Measurements from ENCODE around the gene ASTN2.

- TF ChIP-seq EP300 (conservative IDR thresholded peaks at IDR 0.05; ENCODE audit: poor library complexity, severe bottlenecking) (no peak), SMC3 (conservative IDR thresholded peaks at IDR 0.05; ENCODE audit: poor library complexity) (no peak), POLR2AphosphoS5 (IDR thresholded peaks at IDR 0.05) (no peak), CTCF (IDR thresholded peaks at IDR 0.05; ENCODE audit: poor library complexity, severe bottlenecking) (no peak), MXI1 (conservative IDR thresholded peaks at IDR 0.05; ENCODE audit: poor library complexity, severe bottlenecking) (no peak), EZH2 (IDR thresholded peaks at IDR 0.05; ENCODE audit: borderline replicate concordance, insufficient read depth, low read length, poor library complexity, severe bottlenecking) (no peak)
Observed at GRCh38 chr9:116883676-116884075, 531.2 kb downstream of the ASTN2 start.
